Measurements from ENCODE around the gene HCAR1.

GRCh38 chr12:122754790-122755189, 24.1 kb upstream of the HCAR1 start:
- TF ChIP-seq CTCF (conservative IDR thresholded peaks at IDR 0.05 in 1 of 2, IDR thresholded peaks at IDR 0.05 in 1 of 2; ENCODE audit: low read depth in 1 of 2, low read length in 2 of 2) (no peak), EZH2 (IDR thresholded peaks at IDR 0.05; ENCODE audit: low read length, missing control alignments) (no peak)

Data from fibroblast of lung (primary cell).